ENCODE measurements around the gene MAP3K15.

DNA sequence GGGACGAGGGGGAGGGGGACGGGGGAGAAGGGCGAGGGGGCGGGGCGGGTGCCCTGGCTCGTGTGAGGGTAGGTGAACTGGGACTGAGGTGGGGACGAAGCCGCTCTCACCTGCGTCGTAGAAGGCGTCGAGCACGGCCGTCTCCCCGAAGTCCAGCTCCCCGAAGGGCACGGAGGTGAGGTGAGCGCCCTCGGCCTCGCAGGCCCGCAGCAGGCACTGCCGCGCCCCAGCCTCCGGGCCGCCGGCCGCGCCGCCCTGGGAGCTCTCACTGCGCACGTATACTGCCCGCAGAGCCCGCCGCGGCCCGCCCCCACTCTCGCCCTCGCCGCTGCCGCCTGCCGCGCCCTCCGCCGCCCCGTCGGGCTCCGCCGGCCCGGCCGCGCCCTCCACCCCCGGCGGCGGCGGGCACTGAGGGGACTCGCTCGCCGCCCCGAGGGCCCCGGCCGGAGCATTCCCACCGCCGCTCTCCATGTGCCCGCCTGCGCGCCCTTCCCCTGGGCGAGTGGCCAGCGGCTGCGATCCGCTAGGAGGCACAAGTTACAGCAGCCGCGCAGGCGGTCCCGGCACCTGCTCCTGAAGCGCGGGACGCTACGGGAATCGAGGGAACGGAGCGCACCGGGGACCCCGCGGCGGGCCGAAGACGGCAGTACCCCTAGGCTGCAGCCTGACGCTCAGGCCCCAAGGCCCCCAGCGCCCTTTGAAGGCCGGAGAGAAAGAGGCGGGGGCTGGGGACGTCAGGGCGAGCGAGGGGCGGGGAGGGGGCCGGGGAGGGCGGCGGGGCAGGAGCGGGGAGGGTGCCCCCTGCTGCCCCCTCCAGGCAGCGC, at the start of gene MAP3K15:
- no peak for TF ChIP-seq EZH2 (IDR thresholded peaks at IDR 0.05; ENCODE audit: low read length, unreplicated experiment)
- TF ChIP-seq, protein P1, sequence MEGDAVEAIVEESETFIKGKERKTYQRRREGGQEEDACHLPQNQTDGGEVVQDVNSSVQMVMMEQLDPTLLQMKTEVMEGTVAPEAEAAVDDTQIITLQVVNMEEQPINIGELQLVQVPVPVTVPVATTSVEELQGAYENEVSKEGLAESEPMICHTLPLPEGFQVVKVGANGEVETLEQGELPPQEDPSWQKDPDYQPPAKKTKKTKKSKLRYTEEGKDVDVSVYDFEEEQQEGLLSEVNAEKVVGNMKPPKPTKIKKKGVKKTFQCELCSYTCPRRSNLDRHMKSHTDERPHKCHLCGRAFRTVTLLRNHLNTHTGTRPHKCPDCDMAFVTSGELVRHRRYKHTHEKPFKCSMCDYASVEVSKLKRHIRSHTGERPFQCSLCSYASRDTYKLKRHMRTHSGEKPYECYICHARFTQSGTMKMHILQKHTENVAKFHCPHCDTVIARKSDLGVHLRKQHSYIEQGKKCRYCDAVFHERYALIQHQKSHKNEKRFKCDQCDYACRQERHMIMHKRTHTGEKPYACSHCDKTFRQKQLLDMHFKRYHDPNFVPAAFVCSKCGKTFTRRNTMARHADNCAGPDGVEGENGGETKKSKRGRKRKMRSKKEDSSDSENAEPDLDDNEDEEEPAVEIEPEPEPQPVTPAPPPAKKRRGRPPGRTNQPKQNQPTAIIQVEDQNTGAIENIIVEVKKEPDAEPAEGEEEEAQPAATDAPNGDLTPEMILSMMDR (conservative IDR thresholded peaks at IDR 0.05; ENCODE audit: low read depth, low read length) = no peak; the same call in 1 of the 2 replicates
- TF ChIP-seq EZH2phosphoT487 (IDR thresholded peaks at IDR 0.05; ENCODE audit: borderline replicate concordance, low read length) = no peak
